ENCODE data around the gene MYH1.

- TF ChIP-seq, protein P1, sequence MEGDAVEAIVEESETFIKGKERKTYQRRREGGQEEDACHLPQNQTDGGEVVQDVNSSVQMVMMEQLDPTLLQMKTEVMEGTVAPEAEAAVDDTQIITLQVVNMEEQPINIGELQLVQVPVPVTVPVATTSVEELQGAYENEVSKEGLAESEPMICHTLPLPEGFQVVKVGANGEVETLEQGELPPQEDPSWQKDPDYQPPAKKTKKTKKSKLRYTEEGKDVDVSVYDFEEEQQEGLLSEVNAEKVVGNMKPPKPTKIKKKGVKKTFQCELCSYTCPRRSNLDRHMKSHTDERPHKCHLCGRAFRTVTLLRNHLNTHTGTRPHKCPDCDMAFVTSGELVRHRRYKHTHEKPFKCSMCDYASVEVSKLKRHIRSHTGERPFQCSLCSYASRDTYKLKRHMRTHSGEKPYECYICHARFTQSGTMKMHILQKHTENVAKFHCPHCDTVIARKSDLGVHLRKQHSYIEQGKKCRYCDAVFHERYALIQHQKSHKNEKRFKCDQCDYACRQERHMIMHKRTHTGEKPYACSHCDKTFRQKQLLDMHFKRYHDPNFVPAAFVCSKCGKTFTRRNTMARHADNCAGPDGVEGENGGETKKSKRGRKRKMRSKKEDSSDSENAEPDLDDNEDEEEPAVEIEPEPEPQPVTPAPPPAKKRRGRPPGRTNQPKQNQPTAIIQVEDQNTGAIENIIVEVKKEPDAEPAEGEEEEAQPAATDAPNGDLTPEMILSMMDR (IDR thresholded peaks at IDR 0.05) = no peak
- TF ChIP-seq POLR2A (IDR thresholded peaks at IDR 0.05) (no peak), POLR2AphosphoS5 (IDR thresholded peaks at IDR 0.05) (no peak)
Observed at GRCh38 chr17:10523064-10523463, 4.7 kb upstream of the MYH1 start.

All from sigmoid colon (tissue), 4 donors.